Eye (tissue), 1 donor: Measurements from ENCODE around the gene STPG2.
"Not testable (repeated sequence)": the region's sequence is repeated elsewhere in the genome, so short reads cannot be mapped to it uniquely, and the experiment has no call there.

Experiments
- DNase-seq: peaks from one replicate; pipeline ENCODE4 v3.0.0-alpha.2; 2015

Gene STPG2

GRCh38 chr4:97778174-97778573, 365.1 kb downstream of the STPG2 start:
- DNase-seq = no peak

GRCh38 chr4:97774347-97774989, 368.8 kb downstream of the STPG2 start:
- DNase-seq = no peak

- DNase-seq = no peak
Measured at GRCh38 chr4:97770222-97770621, 373.1 kb downstream of the STPG2 start.

- DNase-seq = no peak
Measured at GRCh38 chr4:97762115-97762512, 381.2 kb downstream of the STPG2 start.

- no peak for DNase-seq
Measured at GRCh38 chr4:97761445-97762114, 381.7 kb downstream of the STPG2 start.

- no peak for DNase-seq
Measured at GRCh38 chr4:97759785-97760184, 383.5 kb downstream of the STPG2 start.

GRCh38 chr4:97752599-97752998, 390.7 kb downstream of the STPG2 start:
- DNase-seq = no peak

- no peak for DNase-seq
Measured at GRCh38 chr4:97747945-97748344, 395.3 kb downstream of the STPG2 start.

- peak; percentile 75 for DNase-seq
Measured at GRCh38 chr4:97720869-97721432, 422.3 kb downstream of the STPG2 start.

GRCh38 chr4:97691111-97691605, 452.1 kb downstream of the STPG2 start:
- DNase-seq = no peak

- no peak for DNase-seq
Measured at GRCh38 chr4:97670703-97671269, 472.5 kb downstream of the STPG2 start.

- no peak for DNase-seq
Measured at GRCh38 chr4:97665553-97665952, 477.7 kb downstream of the STPG2 start.

- no peak for DNase-seq
Measured at GRCh38 chr4:97664741-97665140, 478.5 kb downstream of the STPG2 start.

GRCh38 chr4:97662133-97662532, 481.1 kb downstream of the STPG2 start:
- no peak for DNase-seq

GRCh38 chr4:97656044-97656720, 487.1 kb downstream of the STPG2 start:
- no peak for DNase-seq

GRCh38 chr4:97653701-97654100, 489.6 kb downstream of the STPG2 start:
- DNase-seq = no peak

GRCh38 chr4:97646997-97647396, 496.3 kb downstream of the STPG2 start:
- DNase-seq = peak; percentile 37

GRCh38 chr4:97645071-97645821, 498.0 kb downstream of the STPG2 start:
- DNase-seq = peak; percentile 8

GRCh38 chr4:97643179-97643578, 500.1 kb downstream of the STPG2 start:
- DNase-seq = no peak

- DNase-seq = no peak
Measured at GRCh38 chr4:97639961-97640360, 503.3 kb downstream of the STPG2 start.

- DNase-seq = not testable (repeated sequence)
Measured at GRCh38 chr4:97633831-97634230, 509.4 kb downstream of the STPG2 start.

- no peak for DNase-seq
Measured at GRCh38 chr4:97627750-97628149, 515.5 kb downstream of the STPG2 start.

GRCh38 chr4:97624204-97624603, 519.1 kb downstream of the STPG2 start:
- DNase-seq = no peak
